Stimulated activated naive CD4-positive, alpha-beta T cell treated with Interleukin-2 at 50 U/mL for 16 hours (primary cell): ENCODE measurements around the gene OAT.
"Not testable (repeated sequence)": the region's sequence is repeated elsewhere in the genome, so short reads cannot be mapped to it uniquely, and the experiment has no call there.

Experiments
- DNase-seq: peaks from one replicate; lab custom pipeline; 2025; lab: John Stamatoyannopoulos, UW

OAT gene

DNA sequence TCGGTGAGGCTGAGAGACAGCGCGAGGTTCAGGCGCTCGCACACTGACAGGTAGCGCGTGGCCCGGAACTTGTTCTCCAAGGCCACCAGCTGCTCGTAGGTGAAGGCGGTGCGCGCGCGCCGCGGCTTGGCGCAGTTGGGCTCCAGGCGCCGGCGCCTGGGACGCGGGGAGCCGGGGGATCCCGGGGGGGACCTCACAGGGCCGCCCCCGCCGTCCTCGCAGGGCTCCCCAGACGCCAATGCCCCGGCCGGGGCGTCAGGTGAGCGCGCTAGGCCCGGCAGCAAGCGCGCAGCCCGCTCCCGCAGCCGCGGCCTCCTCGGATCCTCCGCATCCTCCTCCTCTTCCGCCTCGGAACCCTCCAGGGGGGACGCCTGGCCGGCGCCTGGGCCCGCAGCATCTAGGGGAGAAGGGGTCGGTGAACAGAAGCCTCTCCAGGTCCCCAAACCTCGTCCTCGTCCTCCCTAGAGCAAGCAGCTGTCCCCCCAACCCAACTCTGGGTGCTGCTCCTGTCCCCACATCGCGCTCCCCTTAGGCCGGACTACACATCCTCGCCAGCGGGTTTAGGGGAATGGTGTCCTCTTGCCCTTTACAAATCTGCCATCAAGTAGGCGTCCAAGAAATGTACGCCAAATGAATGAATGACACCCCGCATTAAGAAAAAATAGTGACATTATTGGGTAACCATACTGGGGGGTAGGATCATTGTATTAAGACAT is 29.2 kb upstream of the OAT start:
- DNase-seq: no peak

DNA sequence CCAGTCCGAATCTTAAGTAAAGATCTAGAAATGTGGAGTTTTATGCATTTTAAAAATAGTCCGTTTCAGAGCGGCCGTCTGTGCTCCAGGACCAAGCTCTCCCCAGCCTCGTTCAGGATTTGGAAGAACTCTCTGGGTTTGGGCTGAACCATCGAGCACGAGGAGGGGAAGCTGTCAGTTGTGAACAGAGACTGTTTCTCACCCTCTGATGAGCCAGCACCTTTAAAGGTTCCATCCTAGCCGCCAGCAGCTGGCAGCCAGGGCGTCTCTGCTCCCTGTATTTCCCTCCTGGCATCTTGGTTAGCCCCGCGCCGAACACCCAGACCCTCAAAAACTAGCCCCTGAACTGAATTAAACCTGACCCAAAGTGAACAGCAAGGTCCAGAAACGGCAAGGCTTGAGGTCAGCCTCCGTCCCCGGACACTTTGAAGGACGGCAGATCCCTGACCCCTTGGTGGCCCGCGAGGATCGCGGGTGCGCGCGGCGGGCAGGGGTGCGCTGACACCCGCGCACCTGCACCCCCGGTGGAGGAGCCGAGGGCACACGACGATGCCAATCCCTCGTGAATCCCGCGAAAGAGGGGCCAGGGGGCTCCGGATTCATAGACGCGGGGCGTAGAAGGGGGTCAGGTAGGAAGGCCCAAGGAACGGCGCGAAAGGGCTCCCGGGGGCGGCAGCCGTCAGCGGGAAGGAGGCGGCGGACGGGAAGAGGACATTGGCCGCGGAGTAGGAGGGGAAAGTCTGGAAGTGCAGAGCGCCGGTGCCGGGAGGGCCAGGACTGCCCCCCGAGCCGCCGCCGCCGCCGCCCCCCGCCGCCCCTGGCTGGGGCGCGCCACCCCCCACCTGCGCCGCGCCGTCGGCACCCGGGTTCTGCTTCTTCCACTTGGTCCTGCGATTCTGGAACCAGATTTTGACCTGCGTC is 28.4 kb upstream of the OAT start:
- DNase-seq: no peak

DNA sequence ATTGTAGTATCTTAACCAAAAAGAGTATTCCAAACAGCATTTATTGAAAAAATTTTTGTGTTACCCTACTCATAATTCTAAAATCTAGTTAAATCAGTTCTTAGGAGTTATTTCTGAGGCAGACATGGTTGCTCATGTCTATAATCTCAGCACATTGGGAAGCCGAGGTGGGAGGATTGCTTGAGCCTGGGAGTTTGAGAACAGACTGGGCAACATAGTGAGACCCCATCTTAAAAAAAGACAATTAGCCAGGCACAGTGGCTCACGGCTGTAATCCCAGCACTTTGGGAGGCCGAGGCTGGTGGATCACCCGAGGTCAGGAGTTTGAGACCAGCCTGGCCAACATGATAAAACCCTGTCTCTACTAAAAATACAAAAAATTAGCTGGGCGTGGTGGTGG is 23.0 kb upstream of the OAT start:
- not testable (repeated sequence) for DNase-seq

DNA sequence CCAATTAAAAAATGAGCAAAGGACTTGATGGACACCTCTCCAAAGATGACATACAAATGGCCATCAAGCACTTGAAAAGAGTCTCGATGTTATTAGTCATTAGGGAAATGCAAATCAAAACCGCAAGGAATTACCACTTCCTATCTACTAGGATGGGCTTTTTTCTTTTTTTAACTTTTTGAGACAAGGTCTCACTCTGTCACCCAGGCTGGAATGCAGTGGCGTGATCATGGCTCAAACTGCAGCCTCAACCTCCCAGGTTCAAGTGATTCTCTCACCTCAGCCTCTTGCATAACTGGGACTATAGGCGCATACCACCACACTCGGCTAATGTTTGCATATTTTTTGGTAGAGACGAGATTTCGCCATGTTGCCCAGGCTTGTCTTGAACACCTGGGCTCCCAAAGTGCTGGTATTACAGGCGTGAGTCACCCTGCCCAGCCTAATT is 17.5 kb upstream of the OAT start:
- DNase-seq: no peak

DNA sequence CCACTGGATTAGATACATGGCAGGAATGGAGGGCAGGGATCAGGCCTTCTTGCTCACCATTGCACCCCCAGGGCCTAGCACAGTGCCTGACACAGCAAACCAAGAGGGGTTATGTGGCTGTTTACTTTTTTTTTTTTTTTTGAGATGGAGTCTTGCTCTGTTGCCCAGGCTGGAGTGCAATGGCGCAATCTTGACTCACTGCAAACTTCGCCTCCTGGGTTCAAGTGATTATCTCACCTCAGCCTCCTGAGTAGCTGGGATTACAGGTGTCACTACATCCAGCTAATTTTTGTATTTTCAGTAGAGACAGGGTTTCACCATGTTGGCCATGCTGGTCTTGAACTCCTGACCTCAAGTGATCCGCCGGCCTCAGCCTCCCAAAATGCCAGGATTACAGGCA is 17.0 kb upstream of the OAT start:
- not testable (repeated sequence) for DNase-seq

DNA sequence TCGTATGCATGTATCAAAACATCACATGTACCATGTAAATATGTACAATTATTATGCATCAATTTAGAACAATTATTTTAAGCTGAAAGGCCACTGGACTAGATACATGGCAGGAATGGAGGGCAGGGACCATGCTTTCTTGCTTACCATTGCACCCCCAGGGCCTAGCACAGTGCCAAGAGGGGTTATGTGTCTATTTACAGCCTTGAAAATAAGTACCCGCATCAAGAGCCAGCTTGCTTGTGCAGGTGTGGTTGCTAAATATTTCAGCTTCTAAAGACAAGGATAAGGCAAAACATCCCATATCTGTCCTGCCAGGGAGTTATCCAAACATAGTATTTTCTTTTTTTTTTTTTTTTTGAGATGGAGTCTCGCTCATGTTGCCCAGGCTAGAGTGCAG is 14.7 kb upstream of the OAT start:
- no peak for DNase-seq

DNA sequence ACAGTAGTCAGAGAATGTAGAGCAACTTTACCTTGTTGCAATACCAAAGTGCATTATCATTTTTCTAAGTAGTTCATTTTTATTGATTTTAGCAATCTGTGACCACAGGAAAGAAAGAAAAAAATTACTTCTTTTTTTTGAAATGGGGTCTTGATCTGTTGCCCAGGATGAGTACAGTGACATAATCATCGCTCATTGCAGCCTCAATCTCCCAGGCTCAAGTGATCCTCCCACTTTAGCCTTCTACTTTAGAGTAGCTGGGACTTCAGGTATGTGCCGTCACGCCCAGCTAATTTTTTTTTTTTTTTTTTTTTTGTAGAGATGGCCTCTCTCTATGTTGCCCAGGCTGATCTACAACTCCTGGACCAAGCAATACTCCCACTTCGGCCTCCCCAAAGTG is 11.4 kb upstream of the OAT start:
- DNase-seq: no peak

DNA sequence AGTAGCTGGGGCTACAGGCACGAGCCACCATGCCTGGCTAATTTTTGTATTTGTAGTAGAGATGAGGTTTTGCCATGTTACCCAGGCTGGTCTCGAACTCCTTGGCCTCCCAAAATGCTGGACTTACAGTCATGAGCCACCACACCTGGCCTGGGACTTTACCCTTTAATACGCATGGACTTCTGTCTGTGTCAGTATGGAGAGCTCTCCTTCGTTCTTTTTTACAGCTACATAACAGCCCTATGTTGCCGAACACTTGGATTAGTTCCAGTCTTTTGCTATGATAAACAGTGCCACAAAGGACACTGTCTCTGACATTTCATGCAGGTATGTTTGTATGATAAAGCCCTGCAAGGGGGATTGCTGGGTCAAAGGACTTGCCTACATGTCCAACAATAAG is 10.9 kb upstream of the OAT start:
- DNase-seq: no peak

DNA sequence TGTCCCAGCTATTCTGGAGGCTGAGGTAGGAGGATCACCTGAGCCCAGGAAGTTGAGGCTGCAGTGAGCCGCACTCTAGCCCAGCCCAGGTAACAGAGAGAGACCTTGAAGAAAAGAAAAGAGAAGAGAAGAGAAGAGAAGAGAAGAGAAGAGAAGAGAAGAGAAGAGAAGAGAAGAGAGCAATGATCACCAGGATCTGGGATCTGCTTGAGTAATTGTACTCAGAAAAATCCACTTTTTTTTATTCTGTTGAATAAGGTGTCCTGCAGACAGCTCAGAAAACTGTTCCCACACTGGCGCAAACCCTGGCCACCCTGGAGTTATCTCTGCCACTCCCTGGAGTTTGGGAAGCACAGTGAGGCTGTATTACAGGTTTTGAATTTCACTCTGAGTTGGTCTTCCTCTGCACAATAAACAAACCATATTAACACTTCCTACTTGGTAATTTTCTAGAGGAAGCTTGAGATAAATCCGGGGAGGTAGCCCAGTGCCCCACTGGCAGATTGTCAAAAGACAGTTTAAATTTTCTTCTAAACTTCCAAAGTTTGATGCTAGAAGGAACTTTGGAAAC is 9.6 kb upstream of the OAT start:
- DNase-seq: no peak

DNA sequence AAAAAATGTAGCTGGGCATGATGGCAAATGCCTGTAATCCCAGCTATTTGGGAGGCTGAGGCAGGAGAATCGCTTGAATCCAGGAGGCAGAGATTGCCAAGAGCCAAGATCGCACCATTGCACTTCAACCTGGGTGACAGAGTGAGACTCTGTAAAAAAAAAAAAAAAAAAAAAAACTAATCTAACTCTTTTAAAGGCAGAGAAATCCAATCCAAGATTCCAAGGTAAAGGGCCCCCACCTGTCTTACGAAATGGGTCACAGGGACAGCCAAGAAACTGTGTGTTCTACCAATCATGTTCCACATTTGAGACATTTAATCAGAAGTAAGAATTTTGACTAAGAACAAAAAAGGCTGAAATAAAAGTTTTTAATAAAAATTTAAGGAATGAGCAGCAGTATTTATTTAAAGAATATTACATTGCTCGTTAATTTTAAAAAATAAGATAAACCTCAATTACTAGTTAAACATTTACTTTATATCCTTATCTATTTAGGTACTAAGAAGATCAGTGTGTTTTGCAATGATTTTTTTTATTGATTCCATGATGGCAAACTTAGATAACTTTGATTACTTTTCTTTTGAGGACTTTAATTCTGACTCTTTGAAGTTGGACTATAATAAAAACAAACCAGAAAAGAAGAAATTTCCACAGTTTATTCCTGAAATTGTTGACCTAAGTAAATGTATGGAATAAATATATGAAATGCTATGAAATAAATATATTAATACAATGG is 6.7 kb upstream of the OAT start:
- no peak for DNase-seq

DNA sequence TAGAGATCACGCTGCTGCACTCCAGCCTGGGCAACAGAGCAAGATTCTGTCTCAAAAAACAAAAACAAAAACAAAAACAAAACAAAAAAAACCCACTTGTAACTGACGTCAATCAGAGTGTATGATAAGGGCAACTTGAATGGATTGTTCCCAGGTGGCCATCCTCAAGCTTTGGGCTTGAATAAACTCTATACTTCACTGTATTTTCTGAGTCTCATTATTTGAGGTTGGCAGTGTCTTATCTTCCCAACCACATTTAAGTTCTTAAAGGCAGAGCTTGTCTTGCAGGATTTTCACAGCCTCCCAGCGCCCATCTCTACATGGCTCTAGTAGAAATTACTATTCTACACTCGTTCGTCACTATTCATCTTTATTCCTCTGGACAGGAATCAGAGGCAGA is 5.1 kb upstream of the OAT start:
- DNase-seq: no peak

DNA sequence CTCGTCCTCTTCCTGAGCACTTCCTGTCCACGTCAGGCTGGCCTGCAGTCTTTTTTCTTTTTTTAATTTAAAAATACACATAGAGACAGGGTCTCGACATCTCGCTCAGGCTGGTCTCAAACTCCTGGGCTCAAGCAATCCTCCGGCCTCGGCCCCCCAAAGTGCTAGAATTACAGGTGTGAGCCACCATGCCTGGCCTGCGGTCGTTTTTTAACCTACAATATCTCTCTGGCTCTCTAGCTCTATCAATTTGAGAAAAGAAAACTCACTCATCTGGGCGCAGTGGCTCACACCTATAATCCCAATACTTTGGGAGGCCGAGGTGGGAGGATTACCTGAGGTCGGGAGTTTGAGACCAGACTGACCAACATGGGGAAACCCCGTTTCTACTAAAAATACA is 4.0 kb upstream of the OAT start:
- DNase-seq: no peak

DNA sequence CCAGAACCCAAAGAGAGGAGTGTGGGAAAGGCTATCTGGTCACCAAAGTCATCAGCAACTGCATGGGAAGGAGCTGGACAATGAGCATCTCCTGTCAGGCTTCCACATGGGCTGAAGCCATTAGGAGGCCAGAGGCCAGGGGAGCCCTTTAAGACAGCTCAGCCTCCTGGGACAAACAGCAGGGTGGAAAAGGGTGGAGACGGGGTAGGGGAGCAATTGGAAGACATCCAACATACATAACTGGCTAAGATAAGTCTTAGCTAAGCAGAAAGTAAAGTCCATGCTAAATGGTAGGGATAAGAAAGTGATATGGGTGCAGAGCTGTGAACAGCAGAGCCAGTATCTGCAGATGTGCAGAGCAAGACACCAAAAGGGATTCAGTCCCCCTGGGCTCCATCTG is 1.5 kb upstream of the OAT start:
- no peak for DNase-seq

DNA sequence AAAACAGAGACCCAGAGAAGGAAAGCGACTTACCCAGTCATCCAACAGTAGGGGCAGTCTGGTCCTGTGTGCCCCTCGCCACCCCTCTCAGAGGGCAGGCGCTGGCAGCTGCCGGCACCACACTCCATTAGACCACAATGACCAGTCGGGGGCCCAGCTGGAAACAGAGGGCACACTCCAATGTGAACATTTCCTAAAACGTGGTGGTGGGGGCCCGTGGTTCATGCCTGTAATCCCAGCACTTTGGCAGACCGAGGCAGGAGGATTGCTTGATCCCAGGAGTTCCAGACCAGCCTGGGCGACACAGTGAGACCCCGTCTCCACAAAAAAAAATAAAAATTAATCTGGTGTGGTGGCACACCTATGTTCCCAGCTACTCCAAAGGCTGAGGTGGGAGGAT is 912 bp upstream of the OAT start:
- no peak for DNase-seq

DNA sequence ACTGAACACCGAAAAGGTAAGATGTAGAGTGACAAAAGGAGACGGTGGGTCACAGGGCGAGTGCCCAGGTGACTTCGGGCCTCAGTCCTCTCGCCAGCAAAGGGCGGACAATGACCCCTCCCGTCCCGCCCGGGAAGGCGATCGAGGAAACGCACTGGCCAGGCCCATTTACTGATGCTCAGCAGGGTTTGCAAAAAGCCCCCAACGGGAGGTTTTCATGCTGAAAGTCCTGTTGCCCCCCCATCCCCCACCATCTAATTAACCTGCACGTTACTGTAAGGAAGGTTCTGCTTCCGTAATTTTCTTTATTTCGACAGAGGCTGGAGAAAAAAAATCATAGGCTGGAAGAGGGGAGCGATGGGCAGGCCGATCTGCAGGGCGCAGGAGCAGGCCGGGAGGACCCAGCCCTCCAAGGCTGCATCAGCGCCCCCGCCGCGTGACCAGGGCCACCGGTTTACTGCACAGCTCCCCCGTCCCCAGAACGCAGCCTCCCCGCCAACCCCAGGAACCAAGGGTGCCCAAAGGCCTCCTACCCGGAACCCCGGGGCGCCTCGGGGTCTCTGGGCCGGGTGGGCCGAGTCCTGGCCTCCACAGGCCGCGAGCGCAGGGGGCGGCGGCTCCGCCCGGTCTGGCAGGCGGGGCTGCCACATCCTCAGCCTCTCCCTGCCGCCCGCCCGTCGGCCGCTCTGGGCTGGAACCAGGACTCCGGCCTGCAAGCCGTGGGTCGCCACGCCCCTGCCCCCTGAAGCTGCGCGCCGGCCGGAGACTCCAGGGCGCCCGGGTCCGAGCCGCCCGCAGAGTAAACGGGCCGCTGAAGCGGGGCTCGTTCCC is 613 bp downstream of the OAT start:
- DNase-seq: peak; percentile 30

DNA sequence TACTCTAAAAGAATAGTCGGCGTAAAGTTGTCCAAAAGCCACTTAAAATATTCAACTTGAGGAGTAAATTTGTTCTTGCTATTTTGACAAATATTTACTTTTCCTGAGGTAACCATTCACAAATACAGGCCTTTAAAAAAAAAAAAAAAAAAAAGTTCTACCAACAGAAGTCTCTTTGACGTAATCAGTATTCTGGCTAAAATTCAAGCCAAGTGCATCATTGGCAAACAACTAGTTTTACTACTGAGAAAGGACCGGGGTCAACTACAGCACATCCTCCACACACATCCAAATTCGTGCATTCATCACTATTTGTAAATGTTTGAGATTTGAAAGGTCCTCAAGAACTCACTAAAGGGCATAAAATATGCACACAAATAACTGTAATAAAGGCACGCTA is 2.0 kb downstream of the OAT start:
- no peak for DNase-seq

DNA sequence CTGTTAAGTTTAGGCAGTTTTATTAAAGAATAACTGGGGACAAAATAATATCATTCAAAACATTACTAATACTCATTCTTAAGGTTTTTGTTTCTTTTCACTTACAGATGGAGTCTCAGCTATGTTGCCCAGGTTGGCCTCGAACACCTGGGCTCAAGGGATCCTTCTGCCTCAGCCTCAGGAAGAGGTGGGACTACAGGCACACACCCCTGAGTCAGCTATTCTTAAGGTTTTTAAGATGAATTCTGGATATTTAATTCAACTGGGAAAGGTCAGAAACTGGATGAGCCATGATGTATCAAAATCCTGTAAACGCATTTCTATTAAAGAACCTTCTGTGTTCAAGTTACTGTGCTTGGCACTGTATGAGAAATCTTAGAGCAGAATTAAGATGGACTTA is 3.5 kb downstream of the OAT start:
- DNase-seq: no peak

DNA sequence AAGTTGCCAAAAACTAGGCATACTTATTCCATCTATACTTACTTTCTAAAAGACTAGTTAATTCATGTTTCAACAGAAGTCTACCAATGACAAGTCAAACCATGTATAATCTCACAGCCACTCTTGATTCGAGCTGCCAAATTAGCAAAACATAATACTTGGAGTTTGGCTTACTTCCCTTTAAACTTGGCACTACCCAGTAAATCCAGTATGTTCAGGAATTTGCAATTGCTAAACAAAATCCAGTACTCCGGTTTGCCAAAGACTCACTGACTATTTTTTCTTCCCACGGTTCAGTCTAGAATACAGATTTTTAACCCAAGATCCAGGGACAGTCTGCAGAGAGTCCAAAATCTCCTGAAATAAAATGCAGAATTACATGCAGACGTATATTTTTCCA is 4.6 kb downstream of the OAT start:
- DNase-seq: no peak

DNA sequence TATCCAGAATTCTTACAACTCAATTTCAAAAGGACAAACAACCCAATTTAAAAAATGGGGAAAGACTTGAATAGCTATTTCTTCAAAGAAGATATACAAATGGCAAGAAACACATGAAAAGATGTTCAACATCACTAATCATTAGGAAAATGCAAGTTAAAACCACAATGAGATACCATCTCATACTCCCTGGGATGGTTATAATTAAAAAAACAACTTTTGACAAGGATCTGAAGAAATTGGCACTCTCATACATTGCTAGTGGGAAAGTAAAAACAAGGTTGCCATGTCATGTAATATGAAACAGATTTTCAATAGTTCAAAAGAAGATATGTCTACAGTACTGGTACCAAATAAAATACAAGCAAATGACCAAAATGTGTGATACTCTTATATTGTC is 9.0 kb downstream of the OAT start:
- no peak for DNase-seq

DNA sequence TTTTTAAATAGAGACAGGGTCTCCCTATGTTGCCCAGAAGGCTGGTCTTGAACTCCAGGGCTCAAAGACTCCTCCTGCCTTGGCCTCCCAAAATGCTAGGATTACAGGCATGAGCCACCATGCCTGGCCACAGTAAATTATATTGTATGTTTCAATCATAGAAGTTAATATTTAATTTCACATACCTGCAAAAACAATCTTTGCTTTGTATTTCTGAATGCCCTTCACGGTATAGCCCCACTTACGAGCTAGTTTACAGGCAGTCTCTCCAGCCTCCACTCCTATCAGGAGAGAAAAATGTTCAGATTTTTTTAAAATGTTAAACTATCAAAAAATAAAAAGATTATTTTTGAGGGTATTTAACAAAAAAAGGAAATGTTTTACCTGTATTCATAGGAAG is 10.4 kb downstream of the OAT start:
- no peak for DNase-seq

DNA sequence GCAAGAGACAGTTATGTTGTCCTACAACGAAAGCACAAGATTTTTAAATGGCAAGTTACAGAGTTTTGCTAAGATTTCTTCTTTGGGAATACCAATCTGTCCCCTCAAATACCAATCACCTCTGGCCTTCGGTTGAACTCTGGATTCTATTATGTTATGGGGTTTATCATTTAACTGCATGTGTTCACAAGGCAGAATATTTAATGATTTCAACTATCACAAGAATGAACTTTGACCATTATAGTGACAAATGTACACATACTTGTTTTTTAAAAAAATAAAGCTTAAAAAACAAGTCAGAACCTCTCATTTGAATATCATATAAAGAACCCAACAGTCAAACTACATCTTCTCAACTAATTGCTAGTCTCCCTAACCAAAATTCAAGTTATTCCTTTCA is 11.3 kb downstream of the OAT start:
- DNase-seq: no peak

DNA sequence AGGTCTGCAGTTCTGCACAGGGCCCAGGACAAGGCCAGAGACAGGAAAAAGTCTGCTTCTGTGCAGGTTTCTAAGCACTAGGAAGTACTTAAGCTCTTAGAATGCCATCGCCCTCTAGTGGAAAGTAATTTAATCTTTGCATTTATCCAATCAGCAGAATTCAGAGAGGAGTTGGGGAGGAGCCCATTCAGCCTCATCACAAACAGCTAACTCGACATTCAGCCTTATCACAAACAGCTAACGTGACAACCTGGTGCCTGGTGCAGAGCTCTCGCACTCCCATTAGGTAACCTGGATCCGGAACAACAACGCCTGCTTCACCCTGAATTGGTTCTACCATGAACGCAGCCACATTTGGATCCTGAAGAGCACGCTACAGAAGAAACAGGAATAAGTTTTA is 15.2 kb downstream of the OAT start:
- DNase-seq: no peak
